ENCODE measurements around the gene CALU. TPM values are rescaled to one million over a fixed set of nuclear protein-coding genes. Genes with fewer than 3 reads are reported as not detected.
A peak's percentile ranks its signal among the peaks of the same experiment; 100 is the strongest.

The CALU gene
- total RNA-seq (100 to 1,000 TPM in 1 of 5 donors, 10 to 100 TPM in 4; 10.1 to 270 (median 54.5) TPM), polyA plus RNA-seq (10 to 100 TPM; 15.7 to 42.3 (median 23.9) TPM)
- long read RNA-seq, donor 1, transcript CALU-201 (7 exons, 3,357 nt) = major isoform, 13 of 14 reads
- long read RNA-seq, donor 1, partial matches to known transcripts = 0 of 14 reads
- long read RNA-seq, donor 1, other reads (novel, unspliced or antisense) = 0 of 14 reads
- long read RNA-seq, donor 2, full-length matches to known transcripts = 37 of 37 reads
- long read RNA-seq, donor 2, partial matches to known transcripts = 0 of 37 reads
- long read RNA-seq, donor 2, other reads (novel, unspliced or antisense) = 0 of 37 reads
- long read RNA-seq, donor 3, transcript CALU-202 (7 exons, 2,438 nt) = minor isoform, 5 of 19 reads
- long read RNA-seq, donor 3, transcript CALU-201 (7 exons, 3,357 nt) = major isoform, 14 of 19 reads
- long read RNA-seq, donor 3, partial matches to known transcripts = 0 of 19 reads
- long read RNA-seq, donor 3, other reads (novel, unspliced or antisense) = 0 of 19 reads
- long read RNA-seq, donor 4, partial matches to known transcripts = 0 of 4 reads
- long read RNA-seq, donor 4, other reads (novel, unspliced or antisense) = 0 of 4 reads
- long read RNA-seq, donor 5, transcript CALU-202 (7 exons, 2,438 nt) = minor isoform, 7 of 74 reads
- long read RNA-seq, donor 5, transcript CALU-201 (7 exons, 3,357 nt) = major isoform, 54 of 74 reads
- long read RNA-seq, donor 5, partial matches to known transcripts = 12 of 74 reads
- long read RNA-seq, donor 5, other reads (novel, unspliced or antisense) = 0 of 74 reads
- long read RNA-seq, donor 6, transcript CALU-202 (7 exons, 2,438 nt) = minor isoform, 5 of 223 reads
- long read RNA-seq, donor 6, transcript CALU-201 (7 exons, 3,357 nt) = major isoform, 47 of 223 reads
- long read RNA-seq, donor 6, partial matches to known transcripts = 171 of 223 reads
- long read RNA-seq, donor 6, other reads (novel, unspliced or antisense) = 0 of 223 reads
- long read RNA-seq, donor 7, transcript CALU-201 (7 exons, 3,357 nt) = major isoform, 49 of 65 reads
- long read RNA-seq, donor 7, transcript CALU-202 (7 exons, 2,438 nt) = minor isoform, 7 of 65 reads
- long read RNA-seq, donor 7, partial matches to known transcripts = 8 of 65 reads
- long read RNA-seq, donor 7, other reads (novel, unspliced or antisense) = 0 of 65 reads
- long read RNA-seq, donor 8, transcript CALU-201 (7 exons, 3,357 nt) = major isoform, 31 of 42 reads
- long read RNA-seq, donor 8, transcript CALU-202 (7 exons, 2,438 nt) = minor isoform, 11 of 42 reads
- long read RNA-seq, donor 8, partial matches to known transcripts = 0 of 42 reads
- long read RNA-seq, donor 8, other reads (novel, unspliced or antisense) = 0 of 42 reads
- long read RNA-seq, donor 9, transcript CALU-201 (7 exons, 3,357 nt) = major isoform, 19 of 269 reads
- long read RNA-seq, donor 9, partial matches to known transcripts = 248 of 269 reads
- long read RNA-seq, donor 9, other reads (novel, unspliced or antisense) = 0 of 269 reads
- long read RNA-seq, donor 10, transcript CALU-201 (7 exons, 3,357 nt) = major isoform, 9 of 9 reads
- long read RNA-seq, donor 10, partial matches to known transcripts = 0 of 9 reads
- long read RNA-seq, donor 10, other reads (novel, unspliced or antisense) = 0 of 9 reads

GRCh38 chr7:128739048-128739962 lies at the start of gene CALU:
CALU (plus strand) TSS chr7:128739359; CDS start chr7:128748584, 9,225 bp downstream.
- peak within 1 kb of the TSS; percentile 63 to 94 (median 83) for H3K4me3 ChIP-seq
- no peaks in the 10 kb centered on the region for H3K9me3 ChIP-seq
- intact Hi-C loops (cut with DNase I; ENCODE audit: low total_unique reads) = loop anchor here (10.0 kb wide), 1 partner anchor 125 kb away; the partner anchor contains the start of gene ATP6V1F
- H3K27me3 ChIP-seq = no peaks in the 10 kb centered on the region
- H3K36me3 ChIP-seq = no peaks in the 10 kb centered on the region
- peak; percentile 97 to 99 for DNase-seq
- TF ChIP-seq POLR2AphosphoS5 (IDR thresholded peaks at IDR 0.05) = peak; percentile 91 to 97 (median 96)
- TF ChIP-seq POLR2A (IDR thresholded peaks at IDR 0.05) = peak in 2 of 4 donors; percentile 63 to 75
- TF ChIP-seq EP300 (IDR thresholded peaks at IDR 0.05) = no peak
- peaks cover 23 to 55% (median 43%) of the 10 kb centered on the region in 4 donors for H3K4me1 ChIP-seq
- WGBS, 5 donors = 0% methylated on average over 40 to 74 of the region's 74 CpGs
- peak within 1 kb of the TSS; percentile 91 to 97 (median 92) for H3K27ac ChIP-seq

- Histone ChIP-seq H3K9me3 (no peaks in the 10 kb centered on the region), H3K27ac (no peak overlapping the region), H3K4me1 (no peaks in the 10 kb centered on the region), H3K27me3 (peaks cover 0 to 9% (median 3%) of the 10 kb centered on the region in 3 donors), H3K4me3 (no peak overlapping the region), H3K36me3 (peaks cover 0 to 12% (median 0%) of the 10 kb centered on the region in 4 donors)
- 57 to 85% (median 82%) methylated on average over 1 of the region's 1 CpG for WGBS, 5 donors
- TF ChIP-seq POLR2A (IDR thresholded peaks at IDR 0.05) = no peak
- no peak for TF ChIP-seq POLR2AphosphoS5 (IDR thresholded peaks at IDR 0.05)
- no peak for TF ChIP-seq EP300 (IDR thresholded peaks at IDR 0.05)
- TF ChIP-seq CTCF (IDR thresholded peaks at IDR 0.05) = no peak
- no peak for DNase-seq
- intact Hi-C loops (cut with DNase I; ENCODE audit: low total_unique reads) = no loop called here
Measured at GRCh38 chr7:128691227-128691626, 47.9 kb upstream of the CALU start.

GRCh38 chr7:128692623-128693270 lies 46.4 kb upstream of the CALU start:
- intact Hi-C loops (cut with DNase I; ENCODE audit: low total_unique reads) = no loop called here
- Histone ChIP-seq H3K4me3 (no peak overlapping the region), H3K27me3 (peaks cover 0 to 24% (median 18%) of the 10 kb centered on the region in 3 donors), H3K9me3 (no peaks in the 10 kb centered on the region), H3K27ac (no peak overlapping the region), H3K36me3 (no peaks in the 10 kb centered on the region), H3K4me1 (peaks cover 0 to 9% (median 8%) of the 10 kb centered on the region in 4 donors)
- DNase-seq = no peak
- no peak for TF ChIP-seq POLR2A (IDR thresholded peaks at IDR 0.05)
- no peak for TF ChIP-seq CTCF (IDR thresholded peaks at IDR 0.05)
- TF ChIP-seq POLR2AphosphoS5 (IDR thresholded peaks at IDR 0.05) = no peak
- TF ChIP-seq EP300 (IDR thresholded peaks at IDR 0.05) = no peak
- WGBS, 5 donors = 47 to 67% (median 57%) methylated on average over 7 of the region's 7 CpGs

All from stomach (tissue), 19 donors.